T-helper 2 cell treated with Interferon-gamma antibody and Interleukin-4, amounts not matched to agents 100 ng/mL and 5 ng/mL, for 36 hours (primary cell): Measurements from ENCODE around the gene TMCC1. TPM values are rescaled to one million over a fixed set of nuclear protein-coding genes. Genes with fewer than 3 reads are reported as not detected.

ENCODE experiments used
- intact Hi-C: fragments of 100-400 bp; cut with micrococcal nuclease; formaldehyde crosslinking; loops from one replicate; pipeline ENCODE4 v1.15.1; 2023
- total RNA-seq: library from RNA; stranded (reverse); gene quantifications from 2 replicates; pipeline ENCODE4 v1.2.3, GENCODE V29; 2022

Gene TMCC1
- total RNA-seq, 1 donor from 2014 or later = 16.8 TPM

GRCh38 chr3:129626744-129627349 lies 266.7 kb downstream of the TMCC1 start:
- intact Hi-C loops = loop anchor here (1.0 to 10.0 kb wide), 4 partner anchors 187 to 485 kb away; partner anchors contain the start of genes IFT122 and TMCC1

- intact Hi-C loops = loop anchor here (5.0 to 10.0 kb wide), 2 partner anchors 470 to 487 kb away; no protein-coding TSS in a partner anchor
Observed at GRCh38 chr3:129625072-129625874, 268.2 kb downstream of the TMCC1 start.

- intact Hi-C loops = loop anchor here (5.0 to 10.0 kb wide), 2 partner anchors 470 to 488 kb away; no protein-coding TSS in a partner anchor
Observed at GRCh38 chr3:129624347-129625071, 269.0 kb downstream of the TMCC1 start.

GRCh38 chr3:129623447-129624118 lies 269.9 kb downstream of the TMCC1 start:
- intact Hi-C loops = loop anchor here (10.0 kb wide), 1 partner anchor 471 kb away; no protein-coding TSS in a partner anchor

GRCh38 chr3:129622933-129623332 lies 270.6 kb downstream of the TMCC1 start:
- intact Hi-C loops = loop anchor here (10.0 kb wide), 1 partner anchor 472 kb away; no protein-coding TSS in a partner anchor

GRCh38 chr3:129622226-129622874 lies 271.2 kb downstream of the TMCC1 start:
- intact Hi-C loops = loop anchor here (10.0 kb wide), 1 partner anchor 472 kb away; no protein-coding TSS in a partner anchor

GRCh38 chr3:129621626-129622225 lies 271.8 kb downstream of the TMCC1 start:
- intact Hi-C loops = loop anchor here (10.0 kb wide), 1 partner anchor 473 kb away; no protein-coding TSS in a partner anchor

- intact Hi-C loops = loop anchor here (10.0 kb wide), 1 partner anchor 474 kb away; no protein-coding TSS in a partner anchor
Observed at GRCh38 chr3:129620828-129621559, 272.5 kb downstream of the TMCC1 start.

- intact Hi-C loops = loop anchor here (10.0 kb wide), 1 partner anchor 475 kb away; no protein-coding TSS in a partner anchor
Observed at GRCh38 chr3:129619726-129620162, 273.8 kb downstream of the TMCC1 start.

- intact Hi-C loops = no loop called here
Observed at GRCh38 chr3:129618901-129619671, 274.4 kb downstream of the TMCC1 start.

- intact Hi-C loops = no loop called here
Observed at GRCh38 chr3:129618186-129618820, 275.2 kb downstream of the TMCC1 start.

- intact Hi-C loops = no loop called here
Observed at GRCh38 chr3:129617381-129618185, 275.9 kb downstream of the TMCC1 start.

GRCh38 chr3:129616713-129617112 lies 276.8 kb downstream of the TMCC1 start:
- intact Hi-C loops = no loop called here

GRCh38 chr3:129616291-129616690 lies 277.2 kb downstream of the TMCC1 start:
- intact Hi-C loops = no loop called here

GRCh38 chr3:129615751-129616281 lies 277.7 kb downstream of the TMCC1 start:
- intact Hi-C loops = no loop called here

- intact Hi-C loops = no loop called here
Observed at GRCh38 chr3:129614927-129615363, 278.6 kb downstream of the TMCC1 start.

- intact Hi-C loops = no loop called here
Observed at GRCh38 chr3:129614435-129614834, 279.1 kb downstream of the TMCC1 start.
